Colonic mucosa (tissue), 4 donors: ENCODE data around the gene ATP1A3. TPM values are rescaled to one million over a fixed set of nuclear protein-coding genes. Genes with fewer than 3 reads are reported as not detected.
"Not testable (repeated sequence)": the region's sequence is repeated elsewhere in the genome, so short reads cannot be mapped to it uniquely, and the experiment has no call there.

Source experiments
- DNase-seq: peaks from one replicate; pipeline ENCODE4 v3.0.0-alpha.2; 2020
- H3K27ac ChIP-seq: fragments of 200-600 bp; one replicate; pipeline ENCODE4 v1.8.0; 2021
- H3K27me3 ChIP-seq: fragments of 200-600 bp; one replicate; pipeline ENCODE4 v1.8.0; 2021
- H3K36me3 ChIP-seq: fragments of 200-600 bp; one replicate; pipeline ENCODE4 v1.8.0; 2021
- H3K4me1 ChIP-seq: fragments of 200-600 bp; one replicate; pipeline ENCODE4 v1.8.0; 2021; ENCODE audit warnings: mild to moderate bottlenecking
- H3K4me3 ChIP-seq: fragments of 200-600 bp; one replicate; pipeline ENCODE4 v1.8.0; 2021
- H3K9ac ChIP-seq, 2 donors: one replicate each; pipeline ENCODE4 v1.7.0; 2013; ENCODE audit warnings: control low read depth in 2 of 2, low read depth in 2 of 2, low read length in 2 of 2
- H3K9me3 ChIP-seq: fragments of 200-600 bp; one replicate; pipeline ENCODE4 v1.8.0; 2021
- CTCF ChIP-seq: fragments of 200-600 bp; IDR thresholded peaks from one replicate; pipeline ENCODE4 v1.8.0; 2022; ENCODE audit warnings: antibody characterized with exemption, mild to moderate bottlenecking
- intact Hi-C: fragments of 100-400 bp; cut with DNase I; formaldehyde crosslinking; loops from one replicate; pipeline ENCODE4 v1.14.1; 2022
- total RNA-seq, 2 donors: library from RNA; stranded (reverse); fragmentation: NEBNext Ultra II Directional in 1 of 2; extraction: Animal tissue kit (Norgen Biotek cat#: 25700) in 1 of 2; gene quantifications; one replicate each; pipeline ENCODE4 v1.2.1, GENCODE V29; 2021
- donor health status: healthy.
- donor health status: DM: no; HTN: no; CAD: no.
- donor health status: DM: no; HTN: no; CAD: no.

Gene ATP1A3
- total RNA-seq, 2 donors from 2014 or later: 0.35 to 1.9 TPM

DNA sequence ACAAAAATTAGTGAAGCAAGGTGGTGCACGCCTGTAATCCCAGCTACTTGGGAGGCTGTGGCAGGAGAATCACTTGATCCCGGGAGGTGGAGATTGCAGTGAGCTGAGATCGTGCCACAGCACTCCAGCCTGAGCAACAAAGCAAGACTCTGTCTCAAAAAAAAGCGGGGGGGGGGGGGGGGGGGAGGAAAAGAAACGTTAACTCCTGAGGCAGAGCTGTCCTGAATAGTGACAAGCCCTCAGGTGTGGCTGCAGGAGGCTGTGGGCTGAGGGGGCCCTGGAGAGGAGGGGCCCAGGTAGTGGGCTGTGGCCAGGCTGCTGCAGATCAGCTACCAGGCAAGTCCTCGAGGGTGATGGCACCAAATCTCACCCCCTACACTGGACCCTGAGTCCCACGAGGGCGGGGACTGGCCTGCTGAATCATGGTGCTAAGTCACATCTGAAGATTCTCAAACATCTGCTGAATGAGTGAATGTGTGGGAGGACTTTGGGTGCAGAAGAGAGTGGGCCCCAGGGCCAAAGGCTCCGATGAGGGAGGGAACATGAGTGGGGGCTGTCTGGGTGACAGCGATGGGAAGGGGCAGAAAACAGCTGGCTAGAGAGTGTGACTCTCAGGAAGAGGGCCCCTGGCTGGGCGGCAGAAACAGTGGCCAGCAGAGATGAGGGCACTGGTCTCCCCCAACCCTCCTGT, 24.6 kb upstream of the ATP1A3 start:
- intact Hi-C loops: no loop called here
- Histone ChIP-seq H3K36me3 (no peaks in the 10 kb centered on the region), H3K9ac (no peak overlapping the region), H3K4me3 (no peak overlapping the region), H3K4me1 (no peaks in the 10 kb centered on the region), H3K9me3 (no peaks in the 10 kb centered on the region), H3K27me3 (no peaks in the 10 kb centered on the region), H3K27ac (no peak overlapping the region)
- DNase-seq: no peak
- TF ChIP-seq CTCF: no peak

DNA sequence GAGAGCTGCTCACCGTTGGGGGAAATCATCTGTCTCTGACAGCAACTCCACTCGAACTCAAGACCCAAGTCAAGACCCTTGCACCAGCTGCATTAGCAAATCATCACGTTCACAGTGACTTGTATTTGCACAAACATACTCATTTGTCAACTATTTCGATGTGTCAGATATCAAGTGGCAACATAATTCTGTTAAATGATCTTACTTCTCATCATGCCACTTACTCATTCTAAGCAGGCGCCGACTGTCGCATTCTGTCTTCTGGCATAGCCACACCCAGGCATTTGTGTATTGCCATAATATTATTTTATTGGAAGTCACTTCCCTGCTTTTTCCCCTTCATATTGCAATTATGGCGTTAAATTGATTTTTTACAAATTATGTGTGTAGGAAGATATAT, 23.0 kb upstream of the ATP1A3 start:
- Histone ChIP-seq H3K27ac (no peak overlapping the region), H3K27me3 (no peaks in the 10 kb centered on the region), H3K36me3 (no peaks in the 10 kb centered on the region), H3K4me1 (no peaks in the 10 kb centered on the region), H3K9ac (no peak overlapping the region), H3K9me3 (no peaks in the 10 kb centered on the region), H3K4me3 (no peak overlapping the region)
- DNase-seq: no peak
- intact Hi-C loops: no loop called here
- no peak for TF ChIP-seq CTCF

DNA sequence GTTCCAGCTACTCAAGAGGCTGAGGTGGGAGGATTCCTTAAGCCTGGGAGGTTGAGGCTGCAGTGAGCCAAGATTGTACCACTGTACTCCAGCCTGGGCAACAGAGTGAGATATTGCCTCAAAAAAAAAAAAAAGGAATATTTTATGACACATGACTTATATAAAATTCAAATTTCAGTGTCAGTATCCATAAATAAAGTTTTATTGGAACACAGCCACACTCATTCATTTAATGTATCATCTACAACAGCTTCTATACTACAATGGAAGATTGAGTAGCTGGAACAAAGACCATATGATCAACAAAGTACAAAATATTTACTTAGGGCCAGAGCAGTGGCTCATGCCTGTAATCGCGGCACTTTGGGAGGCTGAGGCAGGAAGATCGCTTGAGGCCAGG, 18.7 kb upstream of the ATP1A3 start:
- H3K4me1 ChIP-seq, H3K27me3 ChIP-seq, H3K4me3 ChIP-seq, H3K9me3 ChIP-seq, H3K36me3 ChIP-seq, H3K9ac ChIP-seq, DNase-seq, intact Hi-C loops, H3K27ac ChIP-seq: not testable (repeated sequence)

- H3K9me3 ChIP-seq: no peaks in the 10 kb centered on the region
- no peak for TF ChIP-seq CTCF
- DNase-seq: no peak
- no peak overlapping the region for H3K27ac ChIP-seq
- H3K36me3 ChIP-seq: no peaks in the 10 kb centered on the region
- H3K27me3 ChIP-seq: no peaks in the 10 kb centered on the region
- intact Hi-C loops: no loop called here
- no peaks in the 10 kb centered on the region for H3K4me1 ChIP-seq
- H3K4me3 ChIP-seq: no peak overlapping the region
- H3K9ac ChIP-seq: no peak overlapping the region
These were observed 16.5 kb upstream of the ATP1A3 start for GRCh38 chr19:42010245-42011126.

- no peaks in the 10 kb centered on the region for H3K36me3 ChIP-seq
- intact Hi-C loops: no loop called here
- no peaks in the 10 kb centered on the region for H3K4me1 ChIP-seq
- no peak overlapping the region for H3K4me3 ChIP-seq
- TF ChIP-seq CTCF: no peak
- no peaks in the 10 kb centered on the region for H3K9me3 ChIP-seq
- no peak overlapping the region for H3K27ac ChIP-seq
- DNase-seq: no peak
- no peak overlapping the region for H3K9ac ChIP-seq
- H3K27me3 ChIP-seq: no peaks in the 10 kb centered on the region
These were observed 12.5 kb upstream of the ATP1A3 start for GRCh38 chr19:42006569-42006968.

- no peak for DNase-seq
- H3K9me3 ChIP-seq: no peaks in the 10 kb centered on the region
- no peak overlapping the region for H3K4me3 ChIP-seq
- H3K27ac ChIP-seq: no peak overlapping the region
- no peaks in the 10 kb centered on the region for H3K36me3 ChIP-seq
- intact Hi-C loops: no loop called here
- no peak overlapping the region for H3K9ac ChIP-seq
- no peak for TF ChIP-seq CTCF
- no peaks in the 10 kb centered on the region for H3K4me1 ChIP-seq
- peaks cover 4% of the 10 kb centered on the region for H3K27me3 ChIP-seq
These were observed 11.5 kb upstream of the ATP1A3 start for GRCh38 chr19:42005504-42005903.
